ENCODE measurements around the gene TNFRSF9.

Gene TNFRSF9

DNA sequence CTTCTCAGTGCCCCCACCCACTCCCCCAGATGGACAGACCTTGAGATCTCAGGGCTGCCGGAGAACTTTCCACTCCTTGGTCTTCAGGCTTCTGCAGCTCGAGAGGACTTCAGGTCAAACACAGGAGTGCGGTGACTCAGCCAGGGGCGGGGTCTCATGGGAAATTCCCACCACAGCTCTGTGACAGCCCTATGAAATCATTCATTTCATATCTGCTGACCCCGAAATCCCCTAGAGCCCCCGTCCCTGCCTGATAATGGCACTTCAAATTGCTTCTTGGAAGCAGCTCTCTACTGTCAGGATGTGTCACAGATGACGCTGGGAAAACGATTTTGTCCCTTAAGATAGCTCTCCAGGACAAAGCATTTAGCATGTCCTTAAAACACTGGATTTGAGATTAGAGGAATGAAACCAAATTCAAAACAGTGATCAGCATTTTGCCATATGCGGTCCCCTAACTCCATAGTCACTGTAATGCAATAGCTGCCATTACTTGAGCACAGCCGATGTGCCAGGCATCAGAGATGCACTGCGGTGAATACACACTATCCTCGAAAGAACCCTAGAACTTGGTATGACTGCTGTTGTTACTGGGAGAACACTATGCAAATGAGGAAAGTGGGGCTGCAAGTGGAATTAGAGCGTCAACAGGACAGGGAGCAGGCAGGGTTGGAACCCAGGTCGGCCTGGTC, at the start of gene TNFRSF9:
Gene TNFRSF9 (minus strand): TSS at position 95 of the 692 bp plus-strand sequence. CDS start 845 bp downstream, outside the sequence.
- H3K4me3 ChIP-seq (IDR thresholded peaks at IDR 0.05; ENCODE audit: insufficient read depth, low read depth, low read length): no peak within 1 kb of the TSS

GRCh38 chr1:7989762-7990428, 49.3 kb upstream of the TNFRSF9 start:
- H3K4me1 ChIP-seq (ENCODE audit: low read depth, poor library complexity, severe bottlenecking): peaks cover 13% of the 10 kb centered on the region
- no peak overlapping the region for H2AFZ ChIP-seq (ENCODE audit: low read depth)
- no peaks in the 10 kb centered on the region for H4K20me1 ChIP-seq (ENCODE audit: insufficient read depth)
- no peak overlapping the region for H3K27ac ChIP-seq
- H3K36me3 ChIP-seq (ENCODE audit: insufficient read depth): peaks cover 5% of the 10 kb centered on the region; the same call in 1 of the 2 replicates
- no peak for TF ChIP-seq CTCF (conservative IDR thresholded peaks at IDR 0.05; ENCODE audit: low read depth, low read length)
- H3K27me3 ChIP-seq (ENCODE audit: insufficient read depth, low read depth): no peaks in the 10 kb centered on the region
- H3K9ac ChIP-seq: no peak overlapping the region
- no peak overlapping the region for H3K4me2 ChIP-seq
- no peak overlapping the region for H3K4me3 ChIP-seq (IDR thresholded peaks at IDR 0.05; ENCODE audit: insufficient read depth, low read depth, low read length)
- H3K79me2 ChIP-seq (ENCODE audit: insufficient read depth, low read depth): no peaks in the 10 kb centered on the region

More for the DNA sequence above, at the start of gene TNFRSF9:
- Histone ChIP-seq H3K4me2 (no peak within 1 kb of the TSS), H3K27ac (no peak within 1 kb of the TSS), H3K36me3 (ENCODE audit: insufficient read depth) (no peaks in the 10 kb centered on the region), H3K79me2 (ENCODE audit: insufficient read depth, low read depth) (no peaks in the 10 kb centered on the region), H3K4me1 (ENCODE audit: low read depth, poor library complexity, severe bottlenecking) (no peaks in the 10 kb centered on the region), H4K20me1 (ENCODE audit: insufficient read depth) (no peaks in the 10 kb centered on the region), H3K27me3 (ENCODE audit: insufficient read depth, low read depth) (no peaks in the 10 kb centered on the region), H3K9ac (no peak within 1 kb of the TSS), H2AFZ (ENCODE audit: low read depth) (no peak within 1 kb of the TSS)
- TF ChIP-seq CTCF (conservative IDR thresholded peaks at IDR 0.05; ENCODE audit: low read depth, low read length): no peak

DNA sequence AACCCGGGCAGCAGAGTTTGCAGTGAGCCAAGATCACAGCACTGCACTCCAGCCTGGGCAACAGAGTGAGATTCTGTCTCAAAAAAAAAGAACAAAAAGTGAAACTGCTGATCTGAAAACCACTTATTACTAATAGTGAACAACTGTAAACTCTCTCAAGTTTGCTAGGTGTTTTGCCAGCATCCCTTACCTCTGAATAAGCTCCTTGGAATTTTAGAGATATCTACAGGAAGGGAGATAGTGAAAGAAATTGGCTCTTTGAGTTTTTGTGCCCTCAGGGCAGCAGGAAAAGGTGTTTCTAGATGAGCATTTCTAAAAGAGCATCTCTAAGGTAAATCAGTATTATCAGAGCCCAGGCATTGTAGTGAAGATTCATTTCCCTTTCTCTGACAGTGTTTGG, 47.9 kb upstream of the TNFRSF9 start:
- Histone ChIP-seq H3K9ac (no peak overlapping the region), H3K4me3 (IDR thresholded peaks at IDR 0.05; ENCODE audit: insufficient read depth, low read depth, low read length) (no peak overlapping the region), H3K27ac (no peak overlapping the region), H3K79me2 (ENCODE audit: insufficient read depth, low read depth) (no peaks in the 10 kb centered on the region), H3K4me1 (ENCODE audit: low read depth, poor library complexity, severe bottlenecking) (peaks cover 13% of the 10 kb centered on the region), H3K4me2 (no peak overlapping the region), H3K36me3 (ENCODE audit: insufficient read depth) (peaks cover 5% of the 10 kb centered on the region; the same call in 1 of the 2 replicates), H3K27me3 (ENCODE audit: insufficient read depth, low read depth) (no peaks in the 10 kb centered on the region), H4K20me1 (ENCODE audit: insufficient read depth) (no peaks in the 10 kb centered on the region), H2AFZ (ENCODE audit: low read depth) (no peak overlapping the region)
- TF ChIP-seq CTCF (conservative IDR thresholded peaks at IDR 0.05; ENCODE audit: low read depth, low read length): no peak

DNA sequence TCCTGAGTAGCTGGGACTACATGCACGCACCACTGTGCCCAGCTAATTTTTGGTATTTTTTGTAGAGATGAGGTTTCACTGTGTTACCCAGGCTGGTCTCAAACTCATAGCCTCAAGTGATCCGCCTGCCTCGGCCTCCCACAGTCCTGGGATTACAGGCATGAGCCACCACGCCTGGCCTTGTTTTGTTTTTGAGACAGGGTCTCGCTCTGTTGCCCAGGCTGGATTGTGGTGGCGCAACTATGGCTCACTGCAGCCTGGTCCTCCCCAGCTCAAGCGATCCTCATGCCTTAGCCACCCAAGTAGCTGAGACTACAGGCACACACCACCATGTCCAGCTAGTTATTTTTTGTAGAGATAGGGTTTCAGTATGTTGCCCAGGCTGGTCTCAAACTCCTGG, 46.9 kb upstream of the TNFRSF9 start:
- no peak overlapping the region for H3K9ac ChIP-seq
- no peaks in the 10 kb centered on the region for H3K79me2 ChIP-seq (ENCODE audit: insufficient read depth, low read depth)
- H3K27me3 ChIP-seq (ENCODE audit: insufficient read depth, low read depth): no peaks in the 10 kb centered on the region
- H2AFZ ChIP-seq (ENCODE audit: low read depth): no peak overlapping the region
- no peak overlapping the region for H3K4me3 ChIP-seq (IDR thresholded peaks at IDR 0.05; ENCODE audit: insufficient read depth, low read depth, low read length)
- H3K36me3 ChIP-seq (ENCODE audit: insufficient read depth): peaks cover 5% of the 10 kb centered on the region; the same call in 1 of the 2 replicates
- TF ChIP-seq CTCF (conservative IDR thresholded peaks at IDR 0.05; ENCODE audit: low read depth, low read length): no peak
- peaks cover 13% of the 10 kb centered on the region for H3K4me1 ChIP-seq (ENCODE audit: low read depth, poor library complexity, severe bottlenecking)
- no peak overlapping the region for H3K4me2 ChIP-seq
- no peak overlapping the region for H3K27ac ChIP-seq
- H4K20me1 ChIP-seq (ENCODE audit: insufficient read depth): no peaks in the 10 kb centered on the region

Measured in KMS-11 (cell line).